ENCODE measurements around the gene SDS. TPM values are rescaled to one million over a fixed set of nuclear protein-coding genes. Genes with fewer than 3 reads are reported as not detected.

Gene SDS
- total RNA-seq, 4 donors from 2014 or later, result 0.63 TPM; not detected in 3

- H3K4me3 ChIP-seq (ENCODE audit: low read depth, poor library complexity, severe bottlenecking), result no peak overlapping the region
- WGBS, 2 donors, result 28 to 31% methylated on average over 7 of the region's 7 CpGs
- intact Hi-C loops (cut with DNase I; ENCODE audit: low total_unique reads), result no loop called here
- DNase-seq (ENCODE audit: low spot score in 2 of 2), result no peak
- TF ChIP-seq CTCF (IDR thresholded peaks at IDR 0.05) (no peak), POLR2A (IDR thresholded peaks at IDR 0.05) (no peak)
Observed at GRCh38 chr12:113448873-113449272, 45.2 kb upstream of the SDS start.

- DNase-seq (ENCODE audit: low spot score in 2 of 2), result no peak
- intact Hi-C loops (cut with DNase I; ENCODE audit: low total_unique reads), result no loop called here
- TF ChIP-seq POLR2A (IDR thresholded peaks at IDR 0.05), result no peak
- no peak for TF ChIP-seq CTCF (IDR thresholded peaks at IDR 0.05)
- H3K4me3 ChIP-seq (ENCODE audit: low read depth, poor library complexity, severe bottlenecking), result no peak overlapping the region
- 79 to 94% methylated on average over 6 of the region's 6 CpGs for WGBS, 2 donors
Observed at GRCh38 chr12:113445544-113446171, 42.0 kb upstream of the SDS start.

GRCh38 chr12:113443030-113443539, 39.4 kb upstream of the SDS start:
- intact Hi-C loops (cut with DNase I; ENCODE audit: low total_unique reads), result no loop called here
- 80 to 82% methylated on average over 6 of the region's 6 CpGs for WGBS, 2 donors
- no peak overlapping the region for H3K4me3 ChIP-seq (ENCODE audit: low read depth, poor library complexity, severe bottlenecking)
- TF ChIP-seq CTCF (IDR thresholded peaks at IDR 0.05) (no peak), POLR2A (IDR thresholded peaks at IDR 0.05) (no peak)
- DNase-seq (ENCODE audit: low spot score in 2 of 2), result no peak

- 52 to 53% methylated on average over 14 of the region's 14 CpGs for WGBS, 2 donors
- H3K4me3 ChIP-seq (ENCODE audit: low read depth, poor library complexity, severe bottlenecking), result no peak overlapping the region
- intact Hi-C loops (cut with DNase I; ENCODE audit: low total_unique reads), result no loop called here
- TF ChIP-seq CTCF (IDR thresholded peaks at IDR 0.05), result no peak
- TF ChIP-seq POLR2A (IDR thresholded peaks at IDR 0.05), result no peak
- no peak for DNase-seq (ENCODE audit: low spot score in 2 of 2)
Observed at GRCh38 chr12:113440947-113441782, 37.5 kb upstream of the SDS start.

GRCh38 chr12:113440336-113440735, 36.6 kb upstream of the SDS start:
- no peak overlapping the region for H3K4me3 ChIP-seq (ENCODE audit: low read depth, poor library complexity, severe bottlenecking)
- WGBS, 2 donors, result 73 to 78% methylated on average over 7 of the region's 7 CpGs
- no peak for TF ChIP-seq POLR2A (IDR thresholded peaks at IDR 0.05)
- no peak for TF ChIP-seq CTCF (IDR thresholded peaks at IDR 0.05)
- intact Hi-C loops (cut with DNase I; ENCODE audit: low total_unique reads), result no loop called here
- no peak for DNase-seq (ENCODE audit: low spot score in 2 of 2)
